MCF 10A (cell line): Measurements from ENCODE around the gene PARVB. TPM values are rescaled to one million over a fixed set of nuclear protein-coding genes. Genes with fewer than 3 reads are reported as not detected.

Source experiments
- BruUV-seq: library from RNA; stranded (reverse); fragments of 400-500 nt; replicated peaks from 2 replicates; lab custom pipeline; 2021; lab: Mats Ljungman, UMichigan
- CTCF ChIA-PET: fragments of 300-600 bp; sonication (Branson Sonifier 250); formaldehyde crosslinking; extraction: SDS; loops from one replicate; lab custom pipeline; 2021; ENCODE audit warnings: antibody characterized with exemption, inconsistent platforms; lab: Yijun Ruan, JAX
- POLR2A ChIA-PET: fragments of 300-600, 350-650 bp; sonication (Branson Sonifier 250); formaldehyde crosslinking; extraction: SDS; loops from one replicate; lab custom pipeline; 2020; ENCODE audit warnings: antibody characterized with exemption, inconsistent platforms; lab: Yijun Ruan, JAX
- DNase-seq: peaks from one replicate; pipeline ENCODE4 v3.0.0-alpha.2; 2018; ENCODE audit not compliant: unreplicated experiment
- H3K27ac Mint-ChIP-seq: one replicate; pipeline ENCODE4 v1.8.0; 2022; ENCODE audit warnings: mild to moderate bottlenecking, low read depth, mixed read lengths; ENCODE audit not compliant: unreplicated experiment
- H3K27me3 Mint-ChIP-seq: one replicate; pipeline ENCODE4 v1.8.0; 2022; ENCODE audit warnings: mixed read lengths; ENCODE audit not compliant: insufficient read depth, unreplicated experiment
- H3K36me3 Mint-ChIP-seq: one replicate; pipeline ENCODE4 v1.8.0; 2022; ENCODE audit warnings: mild to moderate bottlenecking, moderate library complexity, mixed read lengths; ENCODE audit not compliant: insufficient read depth, unreplicated experiment
- H3K4me1 Mint-ChIP-seq: one replicate; pipeline ENCODE4 v1.8.0; 2022; ENCODE audit warnings: mixed read lengths; ENCODE audit not compliant: insufficient read depth, unreplicated experiment
- H3K4me3 Mint-ChIP-seq: one replicate; pipeline ENCODE4 v1.8.0; 2022; ENCODE audit warnings: mild to moderate bottlenecking, moderate library complexity, mixed read lengths; ENCODE audit not compliant: unreplicated experiment
- H3K9me3 Mint-ChIP-seq: one replicate; pipeline ENCODE4 v1.8.0; 2022; ENCODE audit warnings: mixed read lengths; ENCODE audit not compliant: unreplicated experiment
- intact Hi-C: fragments of 100-400 bp; cut with micrococcal nuclease; formaldehyde crosslinking; loops from 2 replicates; pipeline ENCODE4 v1.14.1; 2022
- total RNA-seq: library from RNA; stranded (reverse); gene quantifications from 2 replicates; pipeline ENCODE4 v1.2.3, GENCODE V29; 2022
- TF ChIP-seq, protein P1 (sequence below): fragments of 200-600 bp; IDR thresholded peaks from one replicate; pipeline ENCODE4 v1.8.0; 2022; ENCODE audit warnings: antibody characterized with exemption, mild to moderate bottlenecking; ENCODE audit not compliant: unreplicated experiment

Gene PARVB
- total RNA-seq, 1 experiment from 2014 or later: 26.0 TPM

- intact Hi-C loops: no loop called here
- POLR2A ChIA-PET: no interaction called here
- H3K9me3 Mint-ChIP-seq: no peaks in the 10 kb centered on the region
- H3K4me3 Mint-ChIP-seq: no peak overlapping the region
- CTCF ChIA-PET: no interaction called here
- no TSS peak for BruUV-seq
- TF ChIP-seq, protein P1, sequence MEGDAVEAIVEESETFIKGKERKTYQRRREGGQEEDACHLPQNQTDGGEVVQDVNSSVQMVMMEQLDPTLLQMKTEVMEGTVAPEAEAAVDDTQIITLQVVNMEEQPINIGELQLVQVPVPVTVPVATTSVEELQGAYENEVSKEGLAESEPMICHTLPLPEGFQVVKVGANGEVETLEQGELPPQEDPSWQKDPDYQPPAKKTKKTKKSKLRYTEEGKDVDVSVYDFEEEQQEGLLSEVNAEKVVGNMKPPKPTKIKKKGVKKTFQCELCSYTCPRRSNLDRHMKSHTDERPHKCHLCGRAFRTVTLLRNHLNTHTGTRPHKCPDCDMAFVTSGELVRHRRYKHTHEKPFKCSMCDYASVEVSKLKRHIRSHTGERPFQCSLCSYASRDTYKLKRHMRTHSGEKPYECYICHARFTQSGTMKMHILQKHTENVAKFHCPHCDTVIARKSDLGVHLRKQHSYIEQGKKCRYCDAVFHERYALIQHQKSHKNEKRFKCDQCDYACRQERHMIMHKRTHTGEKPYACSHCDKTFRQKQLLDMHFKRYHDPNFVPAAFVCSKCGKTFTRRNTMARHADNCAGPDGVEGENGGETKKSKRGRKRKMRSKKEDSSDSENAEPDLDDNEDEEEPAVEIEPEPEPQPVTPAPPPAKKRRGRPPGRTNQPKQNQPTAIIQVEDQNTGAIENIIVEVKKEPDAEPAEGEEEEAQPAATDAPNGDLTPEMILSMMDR: no peak
- DNase-seq: no peak
- H3K4me1 Mint-ChIP-seq: no peaks in the 10 kb centered on the region
- no peaks in the 10 kb centered on the region for H3K27me3 Mint-ChIP-seq
- no peaks in the 10 kb centered on the region for H3K36me3 Mint-ChIP-seq
- no peak overlapping the region for H3K27ac Mint-ChIP-seq
Measured at GRCh38 chr22:44147821-44148574, 123.9 kb downstream of the PARVB start.

DNA sequence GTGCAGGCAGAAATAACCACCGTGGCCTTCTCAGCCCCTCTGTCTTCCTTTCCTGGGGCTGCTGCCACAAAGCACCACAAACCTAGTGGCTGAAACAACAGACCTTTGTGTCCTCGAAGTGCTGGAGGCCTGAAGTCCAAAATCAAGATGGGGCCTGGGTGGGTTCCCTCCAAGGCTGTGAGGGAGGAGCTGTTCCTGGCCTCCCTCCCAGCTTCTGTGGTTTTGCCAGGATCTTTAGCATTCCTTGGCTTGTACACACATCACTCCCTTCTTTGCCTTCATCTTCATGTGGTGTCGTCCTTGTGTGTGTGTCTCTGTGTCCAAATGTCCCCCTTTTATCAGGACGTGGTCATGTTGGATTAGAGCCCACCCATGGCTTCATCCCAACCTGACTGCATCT lies 127.6 kb downstream of the PARVB start:
- Mint-ChIP-seq H3K36me3 (no peaks in the 10 kb centered on the region), H3K4me1 (no peaks in the 10 kb centered on the region)

DNA sequence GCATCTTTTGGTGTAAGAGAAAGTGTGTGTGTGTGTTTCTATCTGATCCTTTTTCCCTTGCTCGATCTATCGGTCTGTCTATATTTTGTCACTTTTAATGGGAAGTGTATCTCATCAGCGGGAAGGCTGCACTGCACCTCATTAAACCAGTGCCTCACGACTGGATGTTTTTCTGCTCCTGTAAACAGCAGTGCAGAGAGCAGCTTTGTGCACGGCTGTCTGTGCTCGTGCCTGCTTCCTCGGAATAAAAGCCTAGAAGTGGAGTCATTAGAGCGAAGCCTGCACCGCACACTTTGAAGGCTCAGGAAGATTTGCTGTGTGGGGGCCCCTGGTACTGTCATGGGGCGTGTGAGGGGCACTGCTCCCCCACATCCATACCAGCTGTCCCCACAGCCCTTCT lies 129.6 kb downstream of the PARVB start:
- POLR2A ChIA-PET: no interaction called here
- BruUV-seq: no TSS peak
- H3K27ac Mint-ChIP-seq: no peak overlapping the region
- no peak for DNase-seq
- peaks cover 7% of the 10 kb centered on the region for H3K36me3 Mint-ChIP-seq
- CTCF ChIA-PET: no interaction called here
- no peaks in the 10 kb centered on the region for H3K27me3 Mint-ChIP-seq
- intact Hi-C loops: no loop called here
- TF ChIP-seq, protein P1: no peak
- no peaks in the 10 kb centered on the region for H3K9me3 Mint-ChIP-seq
- H3K4me1 Mint-ChIP-seq: no peaks in the 10 kb centered on the region
- H3K4me3 Mint-ChIP-seq: no peak overlapping the region

More for the DNA sequence above, 127.6 kb downstream of the PARVB start:
- DNase-seq: peak; percentile 43
- Mint-ChIP-seq H3K27me3 (no peaks in the 10 kb centered on the region), H3K9me3 (no peaks in the 10 kb centered on the region), H3K27ac (no peak overlapping the region), H3K4me3 (no peak overlapping the region)
- BruUV-seq: no TSS peak
- ChIA-PET CTCF (interaction anchor here (0.6 kb wide), 1 partner anchor 984 kb away, joined by 3 read pairs; no protein-coding TSS in a partner anchor), POLR2A (no interaction called here)
- intact Hi-C loops: no loop called here
- TF ChIP-seq, protein P1: no peak

- no peaks in the 10 kb centered on the region for H3K27me3 Mint-ChIP-seq
- CTCF ChIA-PET: no interaction called here
- no peak overlapping the region for H3K4me3 Mint-ChIP-seq
- no peak overlapping the region for H3K27ac Mint-ChIP-seq
- H3K4me1 Mint-ChIP-seq: no peaks in the 10 kb centered on the region
- no peaks in the 10 kb centered on the region for H3K9me3 Mint-ChIP-seq
- TF ChIP-seq, protein P1: no peak
- POLR2A ChIA-PET: interaction anchor here (0.6 kb wide), 1 partner anchor 640 kb away, joined by 3 read pairs; no protein-coding TSS in a partner anchor
- intact Hi-C loops: no loop called here
- peaks cover 7% of the 10 kb centered on the region for H3K36me3 Mint-ChIP-seq
- BruUV-seq: no TSS peak
- DNase-seq: no peak
Measured at GRCh38 chr22:44154436-44154942, 130.4 kb downstream of the PARVB start.
